Measurements from ENCODE around the gene SUCO. TPM values are rescaled to one million over a fixed set of nuclear protein-coding genes. Genes with fewer than 3 reads are reported as not detected.

Gene SUCO
- total RNA-seq, 3 donors from 2014 or later: 24.6 to 29.0 (median 24.6) TPM

DNA sequence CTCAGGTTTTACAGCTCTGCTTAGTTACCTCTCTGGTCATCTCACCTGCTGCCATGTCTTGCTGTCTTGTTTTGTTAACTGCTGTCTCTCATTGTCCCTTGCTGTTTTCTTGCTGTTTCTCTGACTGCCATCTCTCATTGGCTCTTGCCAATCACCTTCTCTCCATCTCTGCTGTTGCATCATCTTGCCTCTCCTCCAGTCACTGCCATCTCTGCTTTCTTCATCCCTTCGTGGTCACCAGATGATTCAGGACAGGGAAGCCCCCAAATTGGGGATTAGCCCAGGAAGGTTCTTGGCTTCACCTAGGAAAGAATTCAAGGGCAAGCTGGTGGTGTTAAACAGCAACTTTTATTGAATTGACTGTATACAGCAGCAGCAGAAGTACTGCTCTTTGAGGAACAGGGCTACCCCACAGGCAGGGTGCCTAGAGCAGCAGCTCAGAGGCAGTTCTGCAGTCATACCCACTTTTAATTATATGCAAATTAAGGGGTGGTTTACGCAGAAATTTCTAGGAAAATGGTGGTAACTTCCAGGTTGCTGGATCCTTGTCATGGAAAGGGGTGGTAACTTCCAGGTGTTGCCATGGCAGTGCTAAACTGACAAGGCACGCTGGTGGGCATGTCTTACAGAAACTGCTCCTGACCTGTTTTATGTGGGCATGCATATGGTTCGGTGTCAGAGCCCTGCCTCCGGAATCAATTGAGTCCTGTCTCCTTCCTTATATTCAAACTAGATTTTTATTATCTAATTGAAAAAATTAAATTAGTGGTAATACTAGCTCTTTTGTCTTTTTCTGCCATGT is 33.4 kb downstream of the SUCO start:
- TF ChIP-seq, protein P1, sequence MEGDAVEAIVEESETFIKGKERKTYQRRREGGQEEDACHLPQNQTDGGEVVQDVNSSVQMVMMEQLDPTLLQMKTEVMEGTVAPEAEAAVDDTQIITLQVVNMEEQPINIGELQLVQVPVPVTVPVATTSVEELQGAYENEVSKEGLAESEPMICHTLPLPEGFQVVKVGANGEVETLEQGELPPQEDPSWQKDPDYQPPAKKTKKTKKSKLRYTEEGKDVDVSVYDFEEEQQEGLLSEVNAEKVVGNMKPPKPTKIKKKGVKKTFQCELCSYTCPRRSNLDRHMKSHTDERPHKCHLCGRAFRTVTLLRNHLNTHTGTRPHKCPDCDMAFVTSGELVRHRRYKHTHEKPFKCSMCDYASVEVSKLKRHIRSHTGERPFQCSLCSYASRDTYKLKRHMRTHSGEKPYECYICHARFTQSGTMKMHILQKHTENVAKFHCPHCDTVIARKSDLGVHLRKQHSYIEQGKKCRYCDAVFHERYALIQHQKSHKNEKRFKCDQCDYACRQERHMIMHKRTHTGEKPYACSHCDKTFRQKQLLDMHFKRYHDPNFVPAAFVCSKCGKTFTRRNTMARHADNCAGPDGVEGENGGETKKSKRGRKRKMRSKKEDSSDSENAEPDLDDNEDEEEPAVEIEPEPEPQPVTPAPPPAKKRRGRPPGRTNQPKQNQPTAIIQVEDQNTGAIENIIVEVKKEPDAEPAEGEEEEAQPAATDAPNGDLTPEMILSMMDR (IDR thresholded peaks at IDR 0.05): no peak

DNA sequence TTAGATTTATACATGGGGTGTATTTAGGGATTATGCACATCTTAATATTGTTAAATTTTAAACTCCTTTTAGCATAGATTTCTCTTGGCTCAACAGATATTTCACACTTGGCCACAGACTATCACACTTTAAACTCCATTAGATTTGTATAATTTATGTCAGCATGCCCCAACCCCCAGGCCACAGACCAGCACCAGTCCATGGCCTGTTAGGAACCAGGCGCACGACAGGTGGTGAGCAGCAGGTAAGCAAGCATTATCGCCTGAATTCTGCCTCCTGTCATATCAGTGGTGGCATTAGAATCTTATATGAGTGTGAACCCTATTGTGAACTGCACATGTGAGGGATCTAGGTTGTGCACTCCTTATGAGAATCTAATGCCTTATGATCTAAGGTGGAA is 34.8 kb downstream of the SUCO start:
- H3K4me3 ChIP-seq: no peak overlapping the region
- H3K36me3 ChIP-seq (ENCODE audit: low read depth): no peaks in the 10 kb centered on the region
- DNase-seq (no peak), ATAC-seq (no peak)
- TF ChIP-seq, protein P1 (IDR thresholded peaks at IDR 0.05): no peak
- H3K9me3 ChIP-seq: no peaks in the 10 kb centered on the region
- intact Hi-C loops (cut with DNase I, micrococcal nuclease): no loop called here
- no peaks in the 10 kb centered on the region for H3K4me1 ChIP-seq (ENCODE audit: low read depth)

More for the DNA sequence above, 33.4 kb downstream of the SUCO start:
- no peak for DNase-seq
- Histone ChIP-seq H3K4me3 (no peak overlapping the region), H3K36me3 (ENCODE audit: low read depth) (no peaks in the 10 kb centered on the region), H3K9me3 (no peaks in the 10 kb centered on the region), H3K4me1 (ENCODE audit: low read depth) (no peaks in the 10 kb centered on the region)
- ATAC-seq: no peak
- intact Hi-C loops (cut with DNase I, micrococcal nuclease): no loop called here

DNA sequence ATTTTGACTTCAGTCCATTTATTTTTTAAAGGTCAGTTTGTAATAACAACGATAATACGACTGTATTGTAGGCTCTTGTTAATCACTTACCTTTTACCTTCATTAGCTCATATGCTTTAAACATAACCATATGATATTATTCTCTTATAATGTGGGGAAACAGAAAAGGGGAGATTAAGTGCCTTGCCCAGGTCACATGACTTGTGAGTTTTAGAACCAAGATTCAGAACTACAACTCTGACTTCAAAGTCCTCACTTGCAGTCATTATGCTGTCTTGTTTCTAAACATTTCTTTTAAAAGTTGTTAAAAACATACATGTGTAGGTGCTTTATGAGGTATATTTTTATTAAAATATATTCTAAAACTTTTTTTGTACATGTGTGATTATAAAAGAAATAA is 41.1 kb downstream of the SUCO start:
- no peak overlapping the region for H3K4me3 ChIP-seq
- no peaks in the 10 kb centered on the region for H3K9me3 ChIP-seq
- H3K4me1 ChIP-seq (ENCODE audit: low read depth): no peaks in the 10 kb centered on the region
- no peaks in the 10 kb centered on the region for H3K36me3 ChIP-seq (ENCODE audit: low read depth)
- TF ChIP-seq, protein P1 (IDR thresholded peaks at IDR 0.05): no peak
- no peak for DNase-seq
- intact Hi-C loops (cut with DNase I, micrococcal nuclease): no loop called here
- no peak for ATAC-seq

DNA sequence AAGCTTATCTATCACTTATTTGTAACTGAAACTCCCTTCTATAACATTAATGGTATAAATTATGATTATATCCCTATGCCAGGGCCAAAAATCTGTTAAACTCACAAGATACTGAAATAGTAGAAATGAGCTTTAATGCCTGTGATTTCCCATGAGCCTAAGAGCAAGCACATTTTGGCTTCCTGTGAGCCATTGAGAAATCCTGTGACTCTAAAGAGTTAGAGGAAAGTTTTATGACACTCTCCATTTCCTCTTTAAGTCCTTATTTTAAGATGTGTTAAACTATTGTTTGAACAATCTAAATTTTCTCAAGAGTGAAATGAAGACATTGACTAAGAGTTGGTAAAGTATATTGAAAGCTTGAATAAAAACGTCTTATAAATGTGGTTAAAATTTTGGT is 45.6 kb downstream of the SUCO start:
- ATAC-seq: no peak
- TF ChIP-seq, protein P1 (IDR thresholded peaks at IDR 0.05): no peak
- intact Hi-C loops (cut with DNase I, micrococcal nuclease): no loop called here
- Histone ChIP-seq H3K4me1 (ENCODE audit: low read depth) (no peaks in the 10 kb centered on the region), H3K36me3 (ENCODE audit: low read depth) (no peaks in the 10 kb centered on the region), H3K9me3 (no peaks in the 10 kb centered on the region), H3K4me3 (no peak overlapping the region)
- no peak for DNase-seq

DNA sequence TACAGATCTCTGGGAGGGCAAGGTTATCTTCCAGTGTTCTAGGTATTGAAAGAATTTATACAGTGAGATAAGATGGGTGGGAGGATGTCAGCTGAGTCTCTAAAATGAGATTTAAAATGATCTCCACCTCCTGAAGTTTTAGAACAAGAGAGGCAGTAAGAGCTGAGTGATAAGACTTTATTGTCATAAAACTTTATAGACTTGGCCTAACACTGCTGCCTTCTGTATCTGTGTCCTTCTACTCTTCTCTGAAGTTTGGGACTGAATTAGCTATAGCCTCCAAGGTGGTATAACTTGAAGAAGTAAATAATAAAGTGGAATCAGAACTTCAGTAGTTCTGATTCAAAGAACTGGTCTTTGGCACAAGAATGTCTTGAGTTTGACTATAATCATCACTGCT is 48.3 kb downstream of the SUCO start:
- no peak for ATAC-seq
- Histone ChIP-seq H3K36me3 (ENCODE audit: low read depth) (no peaks in the 10 kb centered on the region), H3K9me3 (no peaks in the 10 kb centered on the region), H3K4me1 (ENCODE audit: low read depth) (no peaks in the 10 kb centered on the region), H3K4me3 (no peak overlapping the region)
- no peak for DNase-seq
- TF ChIP-seq, protein P1 (IDR thresholded peaks at IDR 0.05): no peak
- intact Hi-C loops (cut with DNase I, micrococcal nuclease): no loop called here

Data from mucosa of descending colon (tissue), 3 donors.